IMR-90 (cell line): ENCODE data around the gene KCTD2. TPM values are rescaled to one million over a fixed set of nuclear protein-coding genes. Genes with fewer than 3 reads are reported as not detected.

ENCODE experiments used
- ATAC-seq: fragments of 200-7000 bp; cut with Tn5 transposase; 2 replicates; pipeline ENCODE4 v1.9.1; 2020; ENCODE audit warnings: low read depth, mild to moderate bottlenecking, moderate library complexity
- BruUV-seq: library from RNA; stranded (reverse); fragments of 400-500 nt; replicated peaks from 2 replicates; lab custom pipeline; 2021; lab: Mats Ljungman, UMichigan
- CTCF ChIA-PET: fragments of 300-600 bp; formaldehyde crosslinking; extraction: SDS; loops from one replicate; lab custom pipeline; 2021; ENCODE audit warnings: antibody characterized with exemption; lab: Yijun Ruan, JAX
- POLR2A ChIA-PET: fragments of 300-600 bp; sonication (Branson Sonifier 250); formaldehyde crosslinking; loops from one replicate; lab custom pipeline; 2022; ENCODE audit warnings: antibody characterized with exemption; ENCODE audit not compliant: unreplicated experiment; lab: Charles Lee
- DNase-seq: peaks from one replicate; pipeline ENCODE4 v3.0.0; 2013
- H2AFZ ChIP-seq: replicated peaks from 2 replicates; pipeline ENCODE3; 2013; ENCODE audit warnings: low read length, mild to moderate bottlenecking; ENCODE audit not compliant: poor library complexity
- H2AK5ac ChIP-seq: 2 replicates; pipeline ENCODE4 v1.6.1; 2013; ENCODE audit warnings: low read depth, low read length, inconsistent platforms
- H2AK9ac ChIP-seq: replicated peaks from 2 replicates; pipeline ENCODE3; 2013; ENCODE audit warnings: mild to moderate bottlenecking, low read depth, low read length, moderate library complexity; ENCODE audit not compliant: poor library complexity
- H2BK120ac ChIP-seq: 2 replicates; pipeline ENCODE4 v1.6.1; 2013; ENCODE audit warnings: low read depth, low read length, inconsistent platforms
- H2BK15ac ChIP-seq: 3 replicates; pipeline ENCODE4 v1.6.1; 2013; ENCODE audit warnings: low read depth, low read length, inconsistent platforms
- H2BK20ac ChIP-seq: 2 replicates; pipeline ENCODE4 v1.6.1; 2013; ENCODE audit warnings: low read depth, mild to moderate bottlenecking, inconsistent platforms, low read length, moderate library complexity
- H2BK5ac ChIP-seq: 2 replicates; pipeline ENCODE4 v1.6.1; 2013; ENCODE audit warnings: mild to moderate bottlenecking, low read depth, low read length, inconsistent platforms; ENCODE audit not compliant: poor library complexity, severe bottlenecking
- H3K14ac ChIP-seq: replicated peaks from 2 replicates; pipeline ENCODE4 v1.6.1; 2013; ENCODE audit warnings: low read depth, low read length, inconsistent platforms
- H3K18ac ChIP-seq: 2 replicates; pipeline ENCODE4 v1.6.1; 2013; ENCODE audit warnings: low read depth, low read length, control low read depth
- H3K23ac ChIP-seq: 2 replicates; pipeline ENCODE4 v1.6.1; 2013; ENCODE audit warnings: low read depth, low read length, inconsistent platforms
- H3K27ac ChIP-seq: 2 replicates; pipeline ENCODE4 v1.5.1; 2013; ENCODE audit warnings: mild to moderate bottlenecking, control low read depth, low read length; ENCODE audit not compliant: insufficient read depth
- H3K27me3 ChIP-seq: 2 replicates; pipeline ENCODE4 v1.6.1; 2013; ENCODE audit warnings: low read length; ENCODE audit not compliant: control insufficient read depth, insufficient read depth
- H3K36me3 ChIP-seq: 2 replicates; pipeline ENCODE4 v1.6.1; 2013; ENCODE audit warnings: low read length, mixed read lengths; ENCODE audit not compliant: control insufficient read depth, insufficient read depth
- H3K4ac ChIP-seq: 2 replicates; pipeline ENCODE4 v1.6.1; 2013; ENCODE audit warnings: low read depth, low read length, inconsistent platforms
- H3K4me1 ChIP-seq: 2 replicates; pipeline ENCODE4 v1.6.1; 2013; ENCODE audit warnings: low read length, mixed read lengths; ENCODE audit not compliant: control insufficient read depth, insufficient read depth
- H3K4me2 ChIP-seq: 2 replicates; pipeline ENCODE4 v1.6.1; 2013; ENCODE audit warnings: low read depth, mild to moderate bottlenecking, control low read depth, low read length, moderate library complexity
- H3K4me3 ChIP-seq: 2 replicates; pipeline ENCODE4 v1.5.1; 2013; ENCODE audit warnings: low read depth, mild to moderate bottlenecking, control low read depth, low read length, moderate library complexity; ENCODE audit not compliant: insufficient read depth
- H3K56ac ChIP-seq: 2 replicates; pipeline ENCODE4 v1.6.1; 2013; ENCODE audit warnings: low read length, inconsistent platforms; ENCODE audit not compliant: insufficient read depth; ENCODE audit errors: extremely low read depth
- H3K79me1 ChIP-seq, 2 experiments: 2 replicates each; pipeline ENCODE4 v1.6.1; 2013; ENCODE audit warnings: low read length in 2 of 2, inconsistent platforms in 1 of 2, low read depth in 1 of 2
- H3K9ac ChIP-seq: 2 replicates; pipeline ENCODE4 v1.6.1; 2013; ENCODE audit warnings: low read depth, low read length, control low read depth
- H3K9me1 ChIP-seq: 2 replicates; pipeline ENCODE4 v1.6.1; 2013; ENCODE audit warnings: low read length, inconsistent platforms; ENCODE audit not compliant: insufficient read depth
- H3K9me3 ChIP-seq: 2 replicates; pipeline ENCODE4 v1.6.1; 2013; ENCODE audit warnings: low read length; ENCODE audit not compliant: control insufficient read depth, insufficient read depth
- H4K20me1 ChIP-seq: 2 replicates; pipeline ENCODE4 v1.6.1; 2013; ENCODE audit warnings: low read length, inconsistent platforms; ENCODE audit not compliant: insufficient read depth
- H4K5ac ChIP-seq: 2 replicates; pipeline ENCODE4 v1.6.1; 2013; ENCODE audit warnings: mild to moderate bottlenecking, low read depth, low read length, control low read depth
- H4K8ac ChIP-seq, 2 experiments: 2 replicates each; pipeline ENCODE4 v1.6.1; 2013; ENCODE audit warnings: low read depth in 2 of 2, low read length in 2 of 2, control low read depth in 1 of 2, inconsistent platforms in 1 of 2
- H4K91ac ChIP-seq: 2 replicates; pipeline ENCODE4 v1.6.1; 2013; ENCODE audit warnings: low read depth, low read length, inconsistent platforms; ENCODE audit not compliant: insufficient read depth
- MAFK ChIP-seq: IDR thresholded peaks from 2 replicates; pipeline ENCODE4 v1.6.1; 2012; ENCODE audit warnings: low read depth, low read length, improper control_type of control experiment
- MAZ ChIP-seq: IDR thresholded peaks from 2 replicates; pipeline ENCODE4 v1.6.1; 2012; ENCODE audit warnings: low read depth, mild to moderate bottlenecking, low read length, improper control_type of control experiment, moderate library complexity, borderline replicate concordance
- WGBS, 2 experiments: methylation state at CpG; one replicate each; pipeline versions ENCODE4 v1.1.5 to v1.1.7; 2013; ENCODE audit warnings: missing lambda C conversion rate in 2 of 2; ENCODE audit not compliant: insufficient read length in 1 of 2; ENCODE audit errors: extremely low coverage in 2 of 2; 5-methylcytosine and 5-hydroxymethylcytosine counted together
- dilution Hi-C: fragments of 300-500 bp; cut with HindIII; formaldehyde crosslinking; loops from one replicate; pipeline ENCODE4 v1.14.3; 2018; ENCODE audit warnings: low sequenced_read_pairs; ENCODE audit not compliant: unreplicated experiment
- in situ Hi-C: fragments of 300-500 bp; cut with MboI; formaldehyde crosslinking; loops from 3 replicates; pipeline ENCODE4 v1.14.3; 2019; ENCODE audit warnings: low sequenced_read_pairs, inconsistent platforms, mixed read lengths
- intact Hi-C: fragments of 100-400 bp; cut with micrococcal nuclease; formaldehyde crosslinking; loops from 2 replicates; pipeline ENCODE4 v1.10.0; 2022
- polyA plus RNA-seq, 3 experiments: library from polyadenylated mRNA; depleted of rRNA; stranded (reverse); fragments of >200 nt; gene quantifications; 2 replicates each; pipeline ENCODE4 v1.2.3, GENCODE V29; 2012; ENCODE audit warnings: low replicate concordance in 1 of 3
- total RNA-seq: library from RNA; depleted of rRNA; stranded (reverse); fragments of >200 nt; gene quantifications from 2 replicates; pipeline ENCODE4 v1.2.3, GENCODE V29; 2012

KCTD2 gene
- total and polyA plus RNA-seq, 2 of the 4 experiments (the other 2 are of a cell fraction) = 9.1 to 18.4 TPM

- in situ Hi-C loops = loop anchor here (10.0 to 25.0 kb wide), 2 partner anchors 139 to 347 kb away; partner anchors contain the start of genes GRB2 and NUP85
- DNase-seq = no peak
- BruUV-seq = no TSS peak
Measured at GRCh38 chr17:75065562-75066151, 18.6 kb downstream of the KCTD2 start.

More at GRCh38 chr17:75065562-75066151, 18.6 kb downstream of the KCTD2 start:
- no peaks in the 10 kb centered on the region for H3K27me3 ChIP-seq
- no peak for TF ChIP-seq MAZ
- TF ChIP-seq MAFK = peak; percentile 22; the same call in 1 of the 2 replicates
- H4K20me1 ChIP-seq = no peaks in the 10 kb centered on the region
- H3K9me3 ChIP-seq = no peaks in the 10 kb centered on the region
- dilution Hi-C loops (no loop called here), intact Hi-C loops (loop anchor here (10.0 kb wide), 1 partner anchor 139 kb away; the partner anchor contains the start of gene NUP85)
- no peak overlapping the region for H3K14ac ChIP-seq
- H3K79me1 ChIP-seq = peaks cover 3 to 5% of the 10 kb centered on the region in 2 experiments; a peak in 3 of 4 replicates
- H3K27ac ChIP-seq = no peak overlapping the region
- no peak overlapping the region for H4K8ac ChIP-seq
- no peak overlapping the region for H4K91ac ChIP-seq
- no peak overlapping the region for H2AK9ac ChIP-seq
- H3K18ac ChIP-seq = no peak overlapping the region
- no peak overlapping the region for H2AFZ ChIP-seq
- H3K4me1 ChIP-seq = no peaks in the 10 kb centered on the region; the same call in 1 of the 2 replicates
- H2BK15ac ChIP-seq = no peak overlapping the region
- no peak overlapping the region for H2BK120ac ChIP-seq
- H3K4me2 ChIP-seq = no peak overlapping the region
- H2BK5ac ChIP-seq = no peak overlapping the region
- no peak overlapping the region for H2BK20ac ChIP-seq
- peaks cover 42% of the 10 kb centered on the region for H3K36me3 ChIP-seq
- no peak overlapping the region for H3K4me3 ChIP-seq
- no peak overlapping the region for H3K56ac ChIP-seq
- no peak for ATAC-seq
- no peak overlapping the region for H4K5ac ChIP-seq
- no peak overlapping the region for H3K23ac ChIP-seq
- CTCF ChIA-PET = no interaction called here
- no peak overlapping the region for H2AK5ac ChIP-seq
- no peak overlapping the region for H3K9ac ChIP-seq
- no CpG with 5 or more reads among the region's 6 CpGs for WGBS, 2 experiments
- no peak overlapping the region for H3K4ac ChIP-seq
- 0 out of 2 replicates have a peak, but pooled peaks cover 3% of the 10 kb centered on the region for H3K9me1 ChIP-seq
- POLR2A ChIA-PET = no interaction called here
